Measurements from ENCODE around the gene CSF1. TPM values are rescaled to one million over a fixed set of nuclear protein-coding genes. Genes with fewer than 3 reads are reported as not detected.

Gene CSF1
- total RNA-seq, 2 donors from 2014 or later = 18.4 to 31.5 TPM

- DNase-seq (ENCODE audit: low spot score) = no peak
- H3K27me3 ChIP-seq (replicated peaks; ENCODE audit: insufficient read depth) = no peaks in the 10 kb centered on the region
- H3K36me3 ChIP-seq = no peaks in the 10 kb centered on the region
- peak overlapping the region; percentile 16 to 24 for H3K27ac ChIP-seq
- TF ChIP-seq CTCF (IDR thresholded peaks at IDR 0.05) = no peak
- TF ChIP-seq POLR2AphosphoS5 (IDR thresholded peaks at IDR 0.05) = peak; percentile 33
- intact Hi-C loops (cut with DNase I) = no loop called here
- 69% methylated on average over 9 of the region's 9 CpGs for WGBS
- H3K4me3 ChIP-seq = no peak overlapping the region
- H3K9me3 ChIP-seq = no peaks in the 10 kb centered on the region
- peaks cover 5% of the 10 kb centered on the region for H3K4me1 ChIP-seq (replicated peaks)
Observed at GRCh38 chr1:109883248-109883955, 27.2 kb upstream of the CSF1 start.

GRCh38 chr1:109884242-109884891, 26.3 kb upstream of the CSF1 start:
- H3K36me3 ChIP-seq = no peaks in the 10 kb centered on the region
- TF ChIP-seq CTCF (IDR thresholded peaks at IDR 0.05) (no peak), POLR2AphosphoS5 (IDR thresholded peaks at IDR 0.05) (no peak), POLR2A (IDR thresholded peaks at IDR 0.05) (no peak)
- H3K27me3 ChIP-seq (replicated peaks; ENCODE audit: insufficient read depth) = no peaks in the 10 kb centered on the region
- WGBS = 67% methylated on average over 8 of the region's 8 CpGs
- H3K4me3 ChIP-seq = no peak overlapping the region
- DNase-seq (ENCODE audit: low spot score) = no peak
- peaks cover 5% of the 10 kb centered on the region for H3K4me1 ChIP-seq (replicated peaks)
- no peak overlapping the region for H3K27ac ChIP-seq
- no peaks in the 10 kb centered on the region for H3K9me3 ChIP-seq
- intact Hi-C loops (cut with DNase I) = no loop called here

- Histone ChIP-seq H3K27me3 (replicated peaks; ENCODE audit: insufficient read depth) (no peaks in the 10 kb centered on the region), H3K36me3 (no peaks in the 10 kb centered on the region), H3K4me3 (no peak overlapping the region), H3K4me1 (replicated peaks) (peaks cover 5% of the 10 kb centered on the region), H3K9me3 (no peaks in the 10 kb centered on the region), H3K27ac (no peak overlapping the region)
- no peak for DNase-seq (ENCODE audit: low spot score)
- intact Hi-C loops (cut with DNase I) = no loop called here
- WGBS = 69% methylated on average over 3 of the region's 3 CpGs
- TF ChIP-seq CTCF (IDR thresholded peaks at IDR 0.05) (no peak), POLR2A (IDR thresholded peaks at IDR 0.05) (no peak), POLR2AphosphoS5 (IDR thresholded peaks at IDR 0.05) (no peak)
Observed at GRCh38 chr1:109885589-109885988, 25.1 kb upstream of the CSF1 start.

GRCh38 chr1:109886827-109887226, 23.8 kb upstream of the CSF1 start:
- Histone ChIP-seq H3K36me3 (no peaks in the 10 kb centered on the region), H3K4me1 (replicated peaks) (peaks cover 5% of the 10 kb centered on the region), H3K9me3 (no peaks in the 10 kb centered on the region), H3K27me3 (replicated peaks; ENCODE audit: insufficient read depth) (no peaks in the 10 kb centered on the region), H3K4me3 (no peak overlapping the region), H3K27ac (no peak overlapping the region)
- no peak for DNase-seq (ENCODE audit: low spot score)
- intact Hi-C loops (cut with DNase I) = no loop called here
- 89% methylated on average over 5 of the region's 5 CpGs for WGBS
- TF ChIP-seq POLR2AphosphoS5 (IDR thresholded peaks at IDR 0.05) = no peak
- no peak for TF ChIP-seq POLR2A (IDR thresholded peaks at IDR 0.05)
- no peak for TF ChIP-seq CTCF (IDR thresholded peaks at IDR 0.05)

- no peak for DNase-seq (ENCODE audit: low spot score)
- Histone ChIP-seq H3K4me1 (replicated peaks) (peaks cover 5% of the 10 kb centered on the region), H3K27ac (no peak overlapping the region), H3K9me3 (no peaks in the 10 kb centered on the region), H3K27me3 (replicated peaks; ENCODE audit: insufficient read depth) (no peaks in the 10 kb centered on the region), H3K36me3 (no peaks in the 10 kb centered on the region), H3K4me3 (no peak overlapping the region)
- no peak for TF ChIP-seq POLR2AphosphoS5 (IDR thresholded peaks at IDR 0.05)
- no peak for TF ChIP-seq POLR2A (IDR thresholded peaks at IDR 0.05)
- TF ChIP-seq CTCF (IDR thresholded peaks at IDR 0.05) = no peak
- intact Hi-C loops (cut with DNase I) = no loop called here
- WGBS = 80% methylated on average over 8 of the region's 8 CpGs
Observed at GRCh38 chr1:109887271-109887670, 23.4 kb upstream of the CSF1 start.

Data from prostate gland (tissue), 2 donors.